ENCODE data around the gene B9D2. TPM values are rescaled to one million over a fixed set of nuclear protein-coding genes. Genes with fewer than 3 reads are reported as not detected.

B9D2 gene
- total RNA-seq, 1 donor from 2014 or later = 7.6 TPM

GRCh38 chr19:41309180-41310032 is 54.5 kb downstream of the B9D2 start:
- no peak for DNase-seq
- Mint-ChIP-seq H3K4me3 (ENCODE audit: unreplicated experiment) (peak overlapping the region; percentile 96), H3K27ac (ENCODE audit: unreplicated experiment) (peak overlapping the region; percentile 99), H3K36me3 (ENCODE audit: unreplicated experiment) (peaks cover 7% of the 10 kb centered on the region), H3K9me3 (ENCODE audit: unreplicated experiment) (peaks cover 24% of the 10 kb centered on the region), H3K27me3 (ENCODE audit: unreplicated experiment) (peaks cover 11% of the 10 kb centered on the region), H3K4me1 (ENCODE audit: low read depth, unreplicated experiment) (peaks cover 21% of the 10 kb centered on the region)
- TF ChIP-seq CTCF (IDR thresholded peaks at IDR 0.05; ENCODE audit: partially characterized antibody, unreplicated experiment) = no peak

- Mint-ChIP-seq H3K4me3 (ENCODE audit: unreplicated experiment) (peak overlapping the region; percentile 96), H3K27ac (ENCODE audit: unreplicated experiment) (peak overlapping the region; percentile 99), H3K9me3 (ENCODE audit: unreplicated experiment) (peaks cover 24% of the 10 kb centered on the region), H3K4me1 (ENCODE audit: low read depth, unreplicated experiment) (peaks cover 21% of the 10 kb centered on the region), H3K27me3 (ENCODE audit: unreplicated experiment) (peaks cover 15% of the 10 kb centered on the region), H3K36me3 (ENCODE audit: unreplicated experiment) (peaks cover 6% of the 10 kb centered on the region)
- TF ChIP-seq CTCF (IDR thresholded peaks at IDR 0.05; ENCODE audit: partially characterized antibody, unreplicated experiment) = peak; percentile 97
- DNase-seq = peak; percentile 97
Observed at GRCh38 chr19:41308450-41309179, 55.3 kb downstream of the B9D2 start.

- Mint-ChIP-seq H3K4me1 (ENCODE audit: low read depth, unreplicated experiment) (peaks cover 21% of the 10 kb centered on the region), H3K9me3 (ENCODE audit: unreplicated experiment) (peaks cover 21% of the 10 kb centered on the region), H3K4me3 (ENCODE audit: unreplicated experiment) (peak overlapping the region; percentile 96), H3K27me3 (ENCODE audit: unreplicated experiment) (peaks cover 15% of the 10 kb centered on the region), H3K27ac (ENCODE audit: unreplicated experiment) (peak overlapping the region; percentile 99), H3K36me3 (ENCODE audit: unreplicated experiment) (no peaks in the 10 kb centered on the region)
- DNase-seq = no peak
- no peak for TF ChIP-seq CTCF (IDR thresholded peaks at IDR 0.05; ENCODE audit: partially characterized antibody, unreplicated experiment)
Observed at GRCh38 chr19:41307954-41308449, 55.9 kb downstream of the B9D2 start.

DNA sequence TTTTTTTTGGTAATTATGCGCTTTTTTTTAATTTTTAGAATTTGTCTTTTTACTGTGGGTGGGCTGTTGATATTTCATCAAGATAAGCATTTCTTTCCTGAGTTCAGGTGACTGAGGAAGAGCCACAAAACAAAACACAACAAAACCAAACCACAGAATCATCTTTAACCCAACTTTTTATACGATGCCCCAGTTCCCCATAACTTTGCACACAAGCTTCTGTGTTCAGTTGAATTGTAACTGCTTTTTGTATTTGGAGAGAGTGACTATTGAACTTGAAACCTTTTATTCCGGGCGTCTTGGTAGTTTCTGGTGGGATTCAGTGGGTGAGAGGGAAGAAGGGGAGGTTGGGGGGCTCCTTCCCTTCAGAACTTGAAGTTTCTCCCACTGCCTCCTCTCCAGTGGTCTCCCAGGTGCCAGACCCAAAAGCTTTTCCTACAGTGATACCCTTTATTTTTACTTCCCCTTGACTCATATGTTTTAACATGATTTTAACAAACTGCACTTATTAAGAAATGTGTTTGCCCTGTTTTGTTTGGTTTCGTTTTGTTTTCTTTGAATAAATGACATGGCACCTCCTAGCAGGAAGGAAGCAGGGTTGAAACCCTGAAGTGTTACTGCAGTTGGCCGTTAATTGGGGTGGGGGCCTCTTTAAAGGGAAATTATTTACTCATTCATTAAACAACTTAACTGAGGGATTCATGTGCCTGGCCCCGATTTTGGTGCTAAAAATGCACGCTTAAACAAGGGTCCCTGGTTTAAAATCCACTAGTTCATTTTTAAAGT is 56.7 kb downstream of the B9D2 start:
- H3K9me3 Mint-ChIP-seq (ENCODE audit: unreplicated experiment) = peaks cover 21% of the 10 kb centered on the region
- H3K27me3 Mint-ChIP-seq (ENCODE audit: unreplicated experiment) = peaks cover 15% of the 10 kb centered on the region
- peak overlapping the region; percentile 99 for H3K27ac Mint-ChIP-seq (ENCODE audit: unreplicated experiment)
- TF ChIP-seq CTCF (IDR thresholded peaks at IDR 0.05; ENCODE audit: partially characterized antibody, unreplicated experiment) = no peak
- H3K4me1 Mint-ChIP-seq (ENCODE audit: low read depth, unreplicated experiment) = peaks cover 21% of the 10 kb centered on the region
- H3K36me3 Mint-ChIP-seq (ENCODE audit: unreplicated experiment) = no peaks in the 10 kb centered on the region
- DNase-seq = no peak
- H3K4me3 Mint-ChIP-seq (ENCODE audit: unreplicated experiment) = no peak overlapping the region
